AG09319 (cell line): ENCODE results near the gene SLC2A13.

Experiments used
- DNase-seq: peaks from one replicate; pipeline ENCODE4 v3.0.0-alpha.2; 2010; ENCODE audit warnings: low read depth; ENCODE audit errors: extremely low read depth
- TF ChIP-seq, protein P1 (sequence below): IDR thresholded peaks from 2 replicates; pipeline ENCODE4 v1.5.1; 2011; ENCODE audit warnings: low read depth, mild to moderate bottlenecking, inconsistent platforms, low read length, moderate library complexity

SLC2A13 gene

DNA sequence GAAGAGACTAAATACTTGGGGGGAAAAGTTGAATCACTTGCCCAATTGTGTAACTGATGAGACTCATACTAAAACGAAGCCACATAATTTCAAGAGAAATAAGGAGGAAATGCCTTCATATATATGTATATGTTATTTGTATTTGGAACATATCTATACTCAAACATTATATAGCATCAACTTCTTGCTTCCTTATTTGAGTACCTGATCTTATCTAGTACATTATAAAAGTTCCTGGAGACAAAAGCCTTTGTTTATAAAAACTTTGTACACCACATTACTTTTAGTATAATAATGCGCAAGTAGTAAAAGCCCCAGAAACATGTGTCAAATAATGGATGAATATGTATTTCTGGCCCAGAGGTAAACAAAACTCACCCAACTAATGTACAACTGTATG lies 92.0 kb downstream of the SLC2A13 start:
- DNase-seq: no peak
- TF ChIP-seq, protein P1, sequence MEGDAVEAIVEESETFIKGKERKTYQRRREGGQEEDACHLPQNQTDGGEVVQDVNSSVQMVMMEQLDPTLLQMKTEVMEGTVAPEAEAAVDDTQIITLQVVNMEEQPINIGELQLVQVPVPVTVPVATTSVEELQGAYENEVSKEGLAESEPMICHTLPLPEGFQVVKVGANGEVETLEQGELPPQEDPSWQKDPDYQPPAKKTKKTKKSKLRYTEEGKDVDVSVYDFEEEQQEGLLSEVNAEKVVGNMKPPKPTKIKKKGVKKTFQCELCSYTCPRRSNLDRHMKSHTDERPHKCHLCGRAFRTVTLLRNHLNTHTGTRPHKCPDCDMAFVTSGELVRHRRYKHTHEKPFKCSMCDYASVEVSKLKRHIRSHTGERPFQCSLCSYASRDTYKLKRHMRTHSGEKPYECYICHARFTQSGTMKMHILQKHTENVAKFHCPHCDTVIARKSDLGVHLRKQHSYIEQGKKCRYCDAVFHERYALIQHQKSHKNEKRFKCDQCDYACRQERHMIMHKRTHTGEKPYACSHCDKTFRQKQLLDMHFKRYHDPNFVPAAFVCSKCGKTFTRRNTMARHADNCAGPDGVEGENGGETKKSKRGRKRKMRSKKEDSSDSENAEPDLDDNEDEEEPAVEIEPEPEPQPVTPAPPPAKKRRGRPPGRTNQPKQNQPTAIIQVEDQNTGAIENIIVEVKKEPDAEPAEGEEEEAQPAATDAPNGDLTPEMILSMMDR: no peak

DNA sequence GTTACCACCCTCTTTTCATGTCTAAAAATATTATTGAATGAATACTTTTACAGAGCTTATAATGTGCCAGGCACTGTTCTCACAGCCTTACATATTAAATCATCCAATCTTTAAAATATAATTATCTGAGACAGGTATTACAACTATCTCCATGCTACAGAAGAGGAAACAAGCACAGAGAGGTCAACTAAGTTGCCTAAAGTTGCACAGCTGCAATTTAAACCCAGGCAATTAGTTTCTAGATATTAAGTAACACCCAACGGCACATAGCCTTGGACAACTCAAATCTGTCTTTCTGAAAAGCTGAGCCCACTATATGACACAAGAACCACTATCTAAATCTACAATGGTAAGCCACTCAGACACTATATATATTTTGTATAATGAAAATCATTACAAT lies 92.6 kb downstream of the SLC2A13 start:
- TF ChIP-seq, protein P1: no peak
- no peak for DNase-seq

DNA sequence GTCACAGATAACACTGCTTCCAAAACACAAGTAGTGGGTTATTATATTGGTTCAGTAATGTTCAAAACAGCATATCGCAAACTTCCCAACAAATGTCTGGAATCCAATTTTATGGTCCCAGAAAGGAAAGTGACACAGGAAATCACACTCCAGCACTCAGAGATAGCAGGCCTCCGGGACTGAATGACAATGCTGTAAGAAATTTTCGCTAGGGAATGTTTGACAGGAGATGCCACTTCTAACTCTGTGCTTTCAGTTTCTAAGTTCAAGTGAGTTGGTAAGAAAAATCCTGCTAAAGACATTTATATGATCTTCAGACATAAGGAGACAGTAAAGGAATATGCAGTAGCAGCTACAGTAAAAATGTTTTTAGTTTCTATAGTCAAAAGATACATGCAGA lies 93.2 kb downstream of the SLC2A13 start:
- TF ChIP-seq, protein P1: no peak
- DNase-seq: no peak

DNA sequence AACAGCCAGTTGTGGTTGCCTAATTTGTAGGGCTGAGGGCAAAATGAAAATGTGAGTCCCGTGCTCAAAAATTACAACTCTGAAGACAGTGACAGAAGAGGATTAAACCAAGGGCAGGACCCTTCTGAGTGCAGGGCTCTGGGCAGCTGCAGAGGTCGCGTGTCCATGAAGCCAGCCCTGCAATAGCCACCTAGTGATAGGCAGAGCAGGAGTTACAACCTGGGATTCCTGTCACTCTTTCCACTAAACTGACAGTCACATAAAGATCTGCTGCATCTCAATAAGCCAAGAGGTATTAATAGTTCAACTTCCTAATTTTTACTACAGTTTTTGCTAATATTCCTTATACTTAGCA lies 94.1 kb downstream of the SLC2A13 start:
- TF ChIP-seq, protein P1: no peak
- DNase-seq: no peak

DNA sequence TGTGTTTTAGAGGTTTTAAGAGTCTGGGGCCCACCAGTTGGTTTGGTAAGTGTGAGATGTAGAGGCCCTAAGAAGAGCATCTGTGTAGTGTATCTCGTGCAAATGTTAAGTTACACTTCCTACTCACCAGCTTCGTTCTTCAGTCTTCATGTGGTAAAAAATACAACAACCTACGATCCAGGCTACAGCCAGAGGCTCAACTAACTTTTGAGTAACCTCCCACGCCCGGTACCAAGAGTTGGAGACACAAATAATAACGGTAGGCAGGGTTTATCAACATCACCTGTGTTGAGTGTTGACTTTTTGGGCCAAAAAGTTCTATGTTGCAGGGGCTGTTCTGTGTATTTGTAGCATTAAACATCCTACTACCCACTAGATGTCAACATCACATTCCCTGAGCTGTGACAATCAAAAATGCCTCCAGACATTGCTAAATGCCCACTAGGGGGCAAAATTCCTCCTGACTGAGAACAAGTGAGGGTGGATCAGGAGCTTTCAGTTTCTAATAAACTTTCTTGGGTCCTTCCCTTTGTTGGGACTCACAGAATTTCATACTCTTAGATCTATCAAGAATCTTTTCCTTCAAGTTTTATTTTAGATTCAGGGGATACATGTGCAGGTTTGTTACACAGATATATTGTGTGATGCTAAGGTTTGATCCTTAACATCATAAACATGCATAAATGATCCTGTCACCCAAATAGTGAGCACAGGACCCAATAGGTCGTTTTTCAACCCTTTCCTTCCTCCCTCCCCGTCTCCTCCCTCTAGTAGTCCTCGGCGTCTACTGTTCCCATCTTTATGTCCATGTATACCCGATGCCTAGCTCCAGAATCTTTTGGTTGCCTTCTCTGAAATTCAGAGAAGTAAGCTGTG lies 94.7 kb downstream of the SLC2A13 start:
- TF ChIP-seq, protein P1: peak; percentile 82
- DNase-seq: peak; percentile 36

DNA sequence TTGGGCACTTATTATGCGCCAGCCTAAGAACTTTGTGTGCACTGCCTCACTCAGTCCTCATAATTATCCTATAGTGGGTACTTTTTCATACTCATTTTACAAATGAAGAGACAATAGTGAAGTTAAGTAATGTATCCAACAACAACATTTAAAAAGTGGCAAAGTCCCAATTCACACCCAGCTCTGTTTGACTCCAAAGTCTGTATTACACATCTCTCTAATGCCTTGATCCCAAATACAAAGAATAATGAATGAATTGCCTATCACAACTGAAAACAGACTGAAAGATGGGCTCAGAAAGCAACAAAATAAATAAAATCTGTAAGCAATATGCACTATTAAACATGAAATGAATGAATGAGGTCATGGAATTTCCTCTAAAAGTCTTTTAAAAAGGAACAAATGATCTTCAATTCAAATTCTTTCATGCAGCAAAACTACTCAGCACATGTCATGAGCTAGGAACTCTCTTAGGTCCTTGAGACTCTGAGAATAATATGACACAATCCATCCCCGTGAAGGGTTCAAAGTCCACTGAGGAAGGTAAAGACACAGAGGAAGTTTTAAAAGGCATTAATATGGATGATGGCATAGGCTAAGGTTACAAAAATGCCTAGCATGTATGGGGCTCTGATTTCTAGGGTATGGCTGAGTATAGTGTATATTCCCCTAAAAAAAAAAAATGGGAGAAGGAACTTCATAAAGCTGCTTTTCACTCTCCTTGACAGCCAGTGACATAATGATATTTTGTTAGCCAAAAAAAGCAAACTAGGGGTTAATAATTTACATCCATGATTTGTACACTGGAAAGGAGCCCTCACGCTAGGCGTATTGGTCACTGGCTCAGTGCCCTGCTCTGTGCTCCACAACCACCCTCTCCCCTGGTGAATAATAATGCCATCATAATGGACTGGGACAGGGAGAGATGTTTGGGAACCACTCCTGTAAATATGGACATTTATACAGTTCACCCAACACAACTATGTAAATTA lies 103.4 kb downstream of the SLC2A13 start:
- no peak for DNase-seq
- TF ChIP-seq, protein P1: no peak

DNA sequence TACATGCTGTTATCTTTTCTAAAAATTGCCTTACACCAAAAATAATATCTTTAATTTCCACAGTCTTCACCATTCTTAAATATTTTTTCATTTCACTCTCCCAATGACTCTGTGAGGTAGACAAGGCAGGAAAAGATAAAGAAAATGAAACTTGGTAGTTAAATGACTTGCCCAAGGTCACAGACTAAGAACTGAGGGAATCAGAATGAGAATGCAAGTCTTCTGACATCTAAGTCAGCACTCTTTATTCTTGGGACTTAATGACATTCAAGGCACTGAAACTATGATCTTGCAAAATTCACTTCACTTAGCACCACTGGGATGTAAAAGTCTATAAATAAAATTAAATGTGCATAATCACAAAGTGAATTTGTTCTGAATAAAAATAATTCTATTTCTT lies 104.5 kb downstream of the SLC2A13 start:
- DNase-seq: no peak
- TF ChIP-seq, protein P1: no peak
